ENCODE measurements around the gene GALNTL6. TPM values are rescaled to one million over a fixed set of nuclear protein-coding genes. Genes with fewer than 3 reads are reported as not detected.

GALNTL6 gene
- total RNA-seq, 1 donor from 2014 or later = not detected

DNA sequence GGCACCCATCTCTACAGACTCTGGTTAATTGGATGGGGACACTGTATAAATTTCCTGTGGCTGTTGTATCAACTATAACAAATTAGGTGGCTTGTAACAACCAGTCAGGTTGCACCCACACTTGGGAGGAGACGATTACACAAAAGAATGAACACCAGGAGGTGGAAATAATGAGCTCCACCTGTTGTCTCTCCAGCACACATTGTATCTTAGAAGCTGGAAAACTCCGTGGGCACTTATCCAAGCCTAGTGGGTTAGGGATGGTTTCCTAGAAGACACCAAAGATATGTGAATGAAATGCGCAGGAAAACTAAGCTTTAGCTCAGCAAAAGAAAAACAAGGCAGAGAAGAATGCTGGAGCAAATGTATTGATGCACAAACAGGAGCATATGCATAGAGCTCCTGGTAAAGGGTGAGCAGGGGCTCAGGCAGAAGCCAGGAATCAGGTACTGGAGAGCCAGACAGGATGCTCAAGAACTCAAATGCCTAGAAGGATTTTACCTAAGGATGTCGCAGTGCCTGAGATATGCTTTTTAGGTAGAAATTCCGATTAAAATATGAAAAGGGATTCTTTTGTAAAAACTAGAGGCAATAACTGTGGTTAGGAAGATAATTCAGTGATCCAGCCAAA, 111.7 kb downstream of the GALNTL6 start:
- TF ChIP-seq, protein P1, sequence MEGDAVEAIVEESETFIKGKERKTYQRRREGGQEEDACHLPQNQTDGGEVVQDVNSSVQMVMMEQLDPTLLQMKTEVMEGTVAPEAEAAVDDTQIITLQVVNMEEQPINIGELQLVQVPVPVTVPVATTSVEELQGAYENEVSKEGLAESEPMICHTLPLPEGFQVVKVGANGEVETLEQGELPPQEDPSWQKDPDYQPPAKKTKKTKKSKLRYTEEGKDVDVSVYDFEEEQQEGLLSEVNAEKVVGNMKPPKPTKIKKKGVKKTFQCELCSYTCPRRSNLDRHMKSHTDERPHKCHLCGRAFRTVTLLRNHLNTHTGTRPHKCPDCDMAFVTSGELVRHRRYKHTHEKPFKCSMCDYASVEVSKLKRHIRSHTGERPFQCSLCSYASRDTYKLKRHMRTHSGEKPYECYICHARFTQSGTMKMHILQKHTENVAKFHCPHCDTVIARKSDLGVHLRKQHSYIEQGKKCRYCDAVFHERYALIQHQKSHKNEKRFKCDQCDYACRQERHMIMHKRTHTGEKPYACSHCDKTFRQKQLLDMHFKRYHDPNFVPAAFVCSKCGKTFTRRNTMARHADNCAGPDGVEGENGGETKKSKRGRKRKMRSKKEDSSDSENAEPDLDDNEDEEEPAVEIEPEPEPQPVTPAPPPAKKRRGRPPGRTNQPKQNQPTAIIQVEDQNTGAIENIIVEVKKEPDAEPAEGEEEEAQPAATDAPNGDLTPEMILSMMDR (IDR thresholded peaks at IDR 0.05) = no peak
- no peaks in the 10 kb centered on the region for H3K36me3 ChIP-seq
- no peaks in the 10 kb centered on the region for H3K9me3 ChIP-seq
- no peak overlapping the region for H3K4me3 ChIP-seq
- intact Hi-C loops (cut with DNase I) = no loop called here
- no peaks in the 10 kb centered on the region for H3K27me3 ChIP-seq
- H3K27ac ChIP-seq = no peak overlapping the region
- no peak for DNase-seq (ENCODE audit: low spot score in 2 of 2)
- no peaks in the 10 kb centered on the region for H3K4me1 ChIP-seq

DNA sequence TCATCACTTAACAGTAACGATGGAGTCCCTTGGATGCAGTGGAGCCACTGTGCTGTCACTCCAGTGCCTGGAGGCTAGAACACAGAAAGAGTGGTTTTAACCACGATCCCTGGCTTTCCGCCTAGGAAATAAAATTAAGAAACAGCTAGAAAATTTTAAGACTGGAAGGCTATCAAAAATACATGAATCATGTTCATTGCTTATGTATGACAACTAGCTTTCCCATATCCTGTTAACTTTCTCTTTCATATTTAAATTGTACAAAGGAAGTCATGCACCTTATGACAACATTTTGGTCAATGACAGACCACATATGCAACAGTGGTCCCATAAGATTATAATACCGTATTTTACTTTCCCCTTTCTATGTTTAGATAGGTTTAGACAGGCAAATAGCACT, 115.1 kb downstream of the GALNTL6 start:
- Histone ChIP-seq H3K9me3 (no peaks in the 10 kb centered on the region), H3K4me3 (no peak overlapping the region), H3K36me3 (no peaks in the 10 kb centered on the region), H3K4me1 (no peaks in the 10 kb centered on the region), H3K27ac (no peak overlapping the region), H3K27me3 (no peaks in the 10 kb centered on the region)
- no peak for DNase-seq (ENCODE audit: low spot score in 2 of 2)
- intact Hi-C loops (cut with DNase I) = no loop called here
- TF ChIP-seq, protein P1 (IDR thresholded peaks at IDR 0.05) = no peak

DNA sequence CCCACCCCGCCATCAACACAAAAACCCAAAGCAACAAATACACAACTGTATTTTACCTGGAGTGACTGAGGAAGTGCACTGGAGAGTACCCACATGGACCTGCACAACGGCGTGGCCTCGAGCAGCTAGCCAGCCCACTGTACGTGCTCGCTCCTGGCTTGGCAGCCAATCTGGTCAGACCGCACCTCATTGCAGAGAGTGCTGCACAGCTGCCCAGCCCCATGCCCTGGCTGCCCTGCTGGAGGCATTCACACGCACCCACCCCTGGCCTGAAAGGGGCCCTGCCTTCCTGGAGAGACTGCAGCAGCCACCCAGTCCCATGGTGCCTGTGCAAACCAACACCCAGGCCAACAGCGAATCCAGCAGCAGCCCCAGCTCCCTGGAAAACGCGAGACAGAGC, 116.3 kb downstream of the GALNTL6 start:
- DNase-seq (ENCODE audit: low spot score in 2 of 2) = no peak
- no peaks in the 10 kb centered on the region for H3K27me3 ChIP-seq
- no peaks in the 10 kb centered on the region for H3K9me3 ChIP-seq
- TF ChIP-seq, protein P1 (IDR thresholded peaks at IDR 0.05) = no peak
- no peak overlapping the region for H3K4me3 ChIP-seq
- no peak overlapping the region for H3K27ac ChIP-seq
- no peaks in the 10 kb centered on the region for H3K4me1 ChIP-seq
- intact Hi-C loops (cut with DNase I) = no loop called here
- H3K36me3 ChIP-seq = no peaks in the 10 kb centered on the region

DNA sequence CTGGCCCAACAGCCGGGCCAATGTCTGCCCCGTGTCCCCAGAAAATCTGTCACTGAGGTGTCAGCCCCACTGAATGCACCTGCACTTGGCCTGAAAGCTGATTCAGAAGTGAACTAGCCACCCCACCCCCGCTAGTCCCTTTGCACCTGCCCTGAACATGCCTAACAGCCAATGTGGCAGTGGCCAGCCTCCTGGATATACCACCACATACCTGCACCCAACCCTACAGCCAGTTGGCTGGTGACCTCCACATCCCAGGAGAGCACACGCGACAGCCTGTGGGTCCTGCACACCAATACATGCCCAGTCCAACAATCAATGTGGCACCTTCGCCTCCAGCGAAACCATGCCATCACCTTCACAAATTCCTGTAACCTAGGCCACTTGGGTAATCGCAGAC, 116.7 kb downstream of the GALNTL6 start:
- no peaks in the 10 kb centered on the region for H3K9me3 ChIP-seq
- TF ChIP-seq, protein P1 (IDR thresholded peaks at IDR 0.05) = no peak
- no peaks in the 10 kb centered on the region for H3K4me1 ChIP-seq
- no peaks in the 10 kb centered on the region for H3K27me3 ChIP-seq
- no peak overlapping the region for H3K4me3 ChIP-seq
- H3K36me3 ChIP-seq = no peaks in the 10 kb centered on the region
- intact Hi-C loops (cut with DNase I) = no loop called here
- H3K27ac ChIP-seq = no peak overlapping the region
- DNase-seq (ENCODE audit: low spot score in 2 of 2) = no peak

DNA sequence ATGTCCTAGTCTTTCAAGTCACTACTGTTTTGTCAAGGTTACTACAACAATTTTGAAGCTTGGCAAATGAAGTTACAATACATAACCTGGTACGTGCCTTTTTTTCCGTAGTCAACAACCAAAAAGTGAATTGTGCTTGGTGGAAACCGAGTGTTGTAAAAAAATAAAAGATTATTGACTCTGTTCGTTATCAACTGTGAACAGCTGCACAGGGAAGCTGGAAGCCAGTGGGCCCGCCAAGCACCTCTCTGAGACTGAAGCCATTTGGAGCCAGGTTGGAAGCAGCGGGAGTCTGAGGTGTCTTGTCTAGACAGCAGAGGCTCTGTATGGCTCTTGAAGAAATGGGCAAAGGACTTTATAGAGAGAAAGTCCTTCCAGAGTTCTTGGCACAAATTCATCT, 119.0 kb downstream of the GALNTL6 start:
- H3K4me3 ChIP-seq = no peak overlapping the region
- TF ChIP-seq, protein P1 (IDR thresholded peaks at IDR 0.05) = no peak
- no peaks in the 10 kb centered on the region for H3K27me3 ChIP-seq
- intact Hi-C loops (cut with DNase I) = no loop called here
- no peak overlapping the region for H3K27ac ChIP-seq
- H3K9me3 ChIP-seq = no peaks in the 10 kb centered on the region
- H3K4me1 ChIP-seq = no peaks in the 10 kb centered on the region
- no peaks in the 10 kb centered on the region for H3K36me3 ChIP-seq
- no peak for DNase-seq (ENCODE audit: low spot score in 2 of 2)

DNA sequence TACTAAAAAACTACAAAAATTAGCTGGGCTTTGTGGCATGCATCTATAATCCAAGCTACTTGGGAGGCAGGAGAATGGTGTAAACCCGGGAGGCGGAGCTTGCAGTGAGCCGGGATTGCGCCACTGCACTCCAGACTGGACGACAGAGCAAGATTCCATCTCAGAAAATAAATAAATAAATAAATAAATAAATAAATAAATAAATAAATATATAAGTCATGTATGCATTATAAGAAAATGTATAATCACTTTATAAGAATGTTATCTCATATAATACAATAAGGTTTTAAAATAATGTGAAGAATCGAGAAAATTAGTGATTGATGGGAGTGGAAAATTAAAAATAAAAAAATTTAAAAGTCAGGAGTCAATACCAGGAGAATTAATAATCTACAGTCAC, 127.5 kb downstream of the GALNTL6 start:
- Histone ChIP-seq H3K9me3 (no peaks in the 10 kb centered on the region), H3K36me3 (no peaks in the 10 kb centered on the region), H3K27me3 (no peaks in the 10 kb centered on the region), H3K4me1 (no peaks in the 10 kb centered on the region), H3K27ac (no peak overlapping the region), H3K4me3 (no peak overlapping the region)
- TF ChIP-seq, protein P1 (IDR thresholded peaks at IDR 0.05) = no peak
- DNase-seq (ENCODE audit: low spot score in 2 of 2) = no peak
- intact Hi-C loops (cut with DNase I) = no loop called here
